Measurements from ENCODE around the gene KCNJ10. TPM values are rescaled to one million over a fixed set of nuclear protein-coding genes. Genes with fewer than 3 reads are reported as not detected.

KCNJ10 gene
- total RNA-seq, 2 experiments from 2014 or later: not detected

DNA sequence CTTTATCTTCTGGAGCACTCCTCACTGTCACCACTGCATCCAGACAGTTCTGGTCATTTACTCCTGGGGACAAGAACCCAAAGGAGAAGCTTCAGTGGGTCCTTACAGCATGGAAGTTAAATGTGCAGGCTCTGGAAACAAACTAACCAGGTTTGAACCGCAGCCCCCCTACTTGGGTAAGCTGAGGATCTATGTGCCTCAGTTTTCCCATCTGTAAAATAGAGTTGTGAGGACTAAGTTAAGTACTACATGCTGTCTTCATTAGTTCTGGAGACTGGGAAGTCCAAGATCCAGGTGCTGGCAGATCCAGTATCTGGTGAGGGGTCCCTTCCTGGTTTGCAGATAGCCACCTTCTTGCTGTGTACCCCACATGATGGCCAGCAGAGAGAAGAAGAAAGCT is 37.6 kb upstream of the KCNJ10 start:
- Mint-ChIP-seq H3K4me3 (no peak overlapping the region), H3K27ac (no peak overlapping the region), H3K4me1 (peaks cover 10% of the 10 kb centered on the region), H3K9me3 (ENCODE audit: low read depth) (no peaks in the 10 kb centered on the region), H3K27me3 (no peaks in the 10 kb centered on the region), H3K36me3 (no peaks in the 10 kb centered on the region)
- no peak for DNase-seq
- no peak for ATAC-seq
- CTCF ChIA-PET: interaction anchor here (0.9 to 2.2 kb wide), 5 partner anchors 10 to 269 kb away, joined by 3 to 11 read pairs (median 6); no protein-coding TSS in a partner anchor

DNA sequence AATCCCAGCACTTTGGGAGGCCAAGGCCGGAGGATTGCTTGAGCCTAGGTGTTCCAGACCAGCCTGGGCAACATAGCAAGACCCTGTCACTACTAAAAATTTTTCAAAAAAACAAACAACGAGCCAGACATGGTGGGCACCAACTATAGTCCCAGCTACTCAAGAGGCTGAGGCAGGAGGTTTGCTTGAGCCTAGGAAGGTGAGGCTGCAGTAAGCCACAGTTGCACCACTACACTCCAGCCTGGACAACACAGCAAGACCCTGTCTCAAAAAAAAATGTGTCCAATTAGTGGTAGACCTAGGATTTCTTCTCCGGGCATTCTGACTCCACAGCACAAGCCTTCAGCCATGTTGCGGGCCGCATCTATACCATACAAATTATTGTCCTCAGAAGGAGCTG is 35.2 kb upstream of the KCNJ10 start:
- Mint-ChIP-seq H3K27ac (no peak overlapping the region), H3K4me3 (no peak overlapping the region), H3K36me3 (no peaks in the 10 kb centered on the region), H3K9me3 (ENCODE audit: low read depth) (no peaks in the 10 kb centered on the region), H3K27me3 (no peaks in the 10 kb centered on the region), H3K4me1 (peaks cover 14% of the 10 kb centered on the region)
- CTCF ChIA-PET: interaction anchor here (0.7 to 6.7 kb wide), 7 partner anchors 20 to 272 kb away, joined by 3 to 66 read pairs (median 8); no protein-coding TSS in a partner anchor
- DNase-seq (no peak), ATAC-seq (no peak)

DNA sequence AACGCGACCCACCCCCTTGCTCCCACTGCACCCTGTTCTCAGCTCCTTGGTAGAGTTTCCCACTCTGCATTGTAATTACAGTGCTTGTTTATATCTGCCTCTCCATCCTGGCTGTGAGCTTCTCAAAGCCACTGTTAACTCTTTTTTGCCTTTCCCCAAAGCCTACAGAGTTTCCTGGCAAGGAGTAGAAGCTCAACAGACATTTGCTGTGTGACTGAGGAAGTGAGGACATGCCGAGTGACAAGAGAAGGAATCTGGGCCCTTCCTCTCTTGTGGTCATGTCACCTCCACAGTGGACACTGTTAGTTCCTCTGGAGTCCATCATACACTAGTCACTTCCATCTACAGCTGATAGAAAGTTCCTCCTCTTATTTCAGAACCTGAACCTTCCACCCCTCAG is 34.5 kb upstream of the KCNJ10 start:
- ATAC-seq: no peak
- Mint-ChIP-seq H3K36me3 (no peaks in the 10 kb centered on the region), H3K4me1 (peaks cover 18% of the 10 kb centered on the region), H3K27me3 (no peaks in the 10 kb centered on the region), H3K4me3 (no peak overlapping the region), H3K27ac (no peak overlapping the region), H3K9me3 (ENCODE audit: low read depth) (no peaks in the 10 kb centered on the region)
- CTCF ChIA-PET: interaction anchor here (0.6 to 6.7 kb wide), 7 partner anchors 19 to 272 kb away, joined by 3 to 66 read pairs (median 8); no protein-coding TSS in a partner anchor
- DNase-seq: no peak

DNA sequence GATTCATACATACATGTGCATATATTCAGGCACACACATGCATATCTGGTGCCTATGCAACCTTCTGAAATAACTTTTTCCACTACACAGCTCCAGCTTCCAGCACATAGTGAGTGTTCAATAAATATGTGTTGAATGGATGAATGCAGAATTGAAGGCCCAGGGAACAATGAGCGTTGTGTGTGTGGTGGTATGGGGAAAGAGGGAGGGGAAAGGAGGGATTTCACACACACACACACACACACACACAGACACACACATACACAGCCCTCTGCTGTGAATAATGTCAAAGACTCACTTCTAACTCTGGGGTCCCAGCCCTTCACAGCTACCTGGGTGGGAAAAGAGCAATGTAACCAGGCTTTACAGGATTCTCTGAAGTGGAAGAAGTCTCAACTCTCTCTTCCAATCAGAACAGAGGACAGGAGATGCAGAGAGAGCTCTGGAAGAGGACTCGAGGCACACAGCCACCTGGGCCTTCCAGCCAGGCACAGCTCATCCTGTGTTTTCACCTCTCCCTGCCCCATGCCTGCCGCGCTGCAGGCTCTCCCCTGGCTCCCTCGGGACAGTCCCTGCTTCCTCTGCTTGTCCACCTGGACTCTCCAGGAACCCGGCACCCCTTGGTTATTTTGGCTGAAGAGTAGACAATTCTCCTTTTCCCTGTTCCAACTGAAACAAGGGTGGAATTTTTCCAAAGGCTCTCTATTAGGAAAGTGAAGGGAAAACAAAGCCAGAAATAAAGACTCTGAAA is 33.9 kb upstream of the KCNJ10 start:
- no peaks in the 10 kb centered on the region for H3K9me3 Mint-ChIP-seq (ENCODE audit: low read depth)
- H3K36me3 Mint-ChIP-seq: no peaks in the 10 kb centered on the region
- no peak overlapping the region for H3K4me3 Mint-ChIP-seq
- H3K4me1 Mint-ChIP-seq: peaks cover 19% of the 10 kb centered on the region
- no peak for DNase-seq
- H3K27ac Mint-ChIP-seq: no peak overlapping the region
- no peaks in the 10 kb centered on the region for H3K27me3 Mint-ChIP-seq
- CTCF ChIA-PET: interaction anchor here (0.6 to 6.7 kb wide), 8 partner anchors 18 to 273 kb away, joined by 3 to 66 read pairs (median 22); no protein-coding TSS in a partner anchor
- ATAC-seq: no peak

- Mint-ChIP-seq H3K4me1 (peaks cover 29% of the 10 kb centered on the region), H3K36me3 (no peaks in the 10 kb centered on the region), H3K4me3 (no peak overlapping the region), H3K27ac (no peak overlapping the region), H3K27me3 (no peaks in the 10 kb centered on the region), H3K9me3 (ENCODE audit: low read depth) (no peaks in the 10 kb centered on the region)
- CTCF ChIA-PET: interaction anchor here (0.6 to 6.7 kb wide), 23 partner anchors 9 to 277 kb away, joined by 3 to 66 read pairs (median 5); partner anchors contain the start of genes DCAF8, KCNJ9 and PEX19
- DNase-seq: no peak
- no peak for ATAC-seq
Measured at GRCh38 chr1:160101717-160102522, 32.0 kb upstream of the KCNJ10 start.

- H3K27me3 Mint-ChIP-seq: no peaks in the 10 kb centered on the region
- H3K4me1 Mint-ChIP-seq: peaks cover 35% of the 10 kb centered on the region
- H3K27ac Mint-ChIP-seq: no peak overlapping the region
- H3K4me3 Mint-ChIP-seq: no peak overlapping the region
- ATAC-seq: peak; percentile 7
- H3K9me3 Mint-ChIP-seq (ENCODE audit: low read depth): no peaks in the 10 kb centered on the region
- CTCF ChIA-PET: interaction anchor here (0.7 to 6.7 kb wide), 30 partner anchors 9 to 278 kb away, joined by 3 to 66 read pairs (median 4); partner anchors contain the start of genes DCAF8, KCNJ9 and PEX19
- no peaks in the 10 kb centered on the region for H3K36me3 Mint-ChIP-seq
- DNase-seq: peak; percentile 78
Measured at GRCh38 chr1:160101037-160101716, 31.2 kb upstream of the KCNJ10 start.

DNA sequence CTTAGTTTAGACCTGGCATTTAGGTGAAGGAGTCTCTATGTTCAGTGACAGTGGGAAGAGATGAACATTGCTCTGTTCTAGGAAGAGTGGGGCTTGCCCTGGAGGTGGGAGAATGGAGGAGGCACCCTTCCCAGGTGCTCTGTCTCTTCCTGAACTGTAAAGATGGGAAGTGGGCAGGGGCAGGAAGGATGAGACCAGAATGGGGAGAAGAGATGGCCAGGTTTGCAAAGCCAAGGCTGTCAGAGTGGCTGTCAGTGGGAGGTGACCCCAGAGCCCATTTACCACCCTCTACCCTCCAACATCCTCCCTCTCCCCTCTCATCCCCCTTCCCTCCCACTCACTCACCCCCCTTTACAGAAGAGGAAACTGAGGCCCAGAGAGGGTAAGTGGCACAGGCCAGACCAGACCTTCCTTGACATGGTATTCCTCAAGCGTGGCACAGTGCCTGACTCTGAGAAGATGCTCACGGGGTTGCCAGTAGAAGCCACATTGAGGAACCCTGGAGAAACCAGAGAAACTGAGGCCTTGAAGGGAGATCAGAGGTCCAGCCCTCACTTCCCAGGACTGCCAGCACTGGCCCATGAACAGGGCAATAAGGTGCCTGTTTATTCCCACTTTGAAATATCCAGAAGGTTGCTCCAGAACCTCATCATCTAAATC is 29.9 kb upstream of the KCNJ10 start:
- ATAC-seq (no peak), DNase-seq (no peak)
- no peaks in the 10 kb centered on the region for H3K9me3 Mint-ChIP-seq (ENCODE audit: low read depth)
- no peak overlapping the region for H3K4me3 Mint-ChIP-seq
- no peaks in the 10 kb centered on the region for H3K36me3 Mint-ChIP-seq
- no peaks in the 10 kb centered on the region for H3K27me3 Mint-ChIP-seq
- CTCF ChIA-PET: interaction anchor here (0.6 to 6.7 kb wide), 15 partner anchors 9 to 277 kb away, joined by 3 to 115 read pairs (median 10); partner anchors contain the start of genes KCNJ9 and PEX19
- H3K4me1 Mint-ChIP-seq: peaks cover 38% of the 10 kb centered on the region
- peak overlapping the region; percentile 84 for H3K27ac Mint-ChIP-seq

DNA sequence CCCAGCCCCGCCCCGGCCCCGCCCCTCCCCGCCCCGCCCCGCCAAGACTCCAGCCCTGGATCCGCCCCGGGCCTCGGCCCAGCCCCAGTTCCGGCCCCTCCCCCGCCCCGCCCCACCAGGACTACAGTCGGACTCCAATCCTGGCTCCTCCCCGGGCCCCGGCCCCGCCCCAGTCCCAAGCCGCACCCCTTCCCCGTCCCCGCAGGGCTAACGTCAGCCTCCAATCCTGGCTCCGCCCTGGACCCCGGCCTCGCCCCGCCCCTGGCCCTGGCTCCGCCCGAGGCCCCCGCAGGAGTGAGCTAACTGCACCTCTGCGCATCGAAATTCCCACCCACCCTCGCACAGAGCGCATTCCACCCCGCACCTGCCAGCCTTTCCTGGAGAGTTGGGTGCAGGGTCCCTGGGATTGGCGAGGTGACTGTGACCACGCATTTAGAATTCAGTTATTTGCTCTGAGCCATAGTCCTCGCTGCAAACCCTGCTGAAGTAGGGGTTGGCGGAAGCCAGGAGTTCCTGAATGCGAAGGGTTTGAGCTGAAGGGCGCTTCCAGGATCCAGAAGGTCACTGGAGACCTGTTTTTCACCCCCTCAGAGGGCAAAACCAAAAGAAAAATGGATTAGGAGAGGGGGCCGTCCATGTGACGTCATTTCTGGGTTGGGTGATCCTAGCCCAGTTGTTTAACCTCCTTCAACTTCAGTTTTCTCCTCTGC is 29.0 kb upstream of the KCNJ10 start:
- DNase-seq (peak; percentile 99), ATAC-seq (peak; percentile 89)
- Mint-ChIP-seq H3K36me3 (peaks cover 4% of the 10 kb centered on the region), H3K27ac (peak overlapping the region; percentile 84), H3K27me3 (no peaks in the 10 kb centered on the region), H3K9me3 (ENCODE audit: low read depth) (no peaks in the 10 kb centered on the region), H3K4me3 (peak overlapping the region; percentile 70), H3K4me1 (peaks cover 38% of the 10 kb centered on the region)
- CTCF ChIA-PET: interaction anchor here (1.1 to 5.0 kb wide), 6 partner anchors 9 to 277 kb away, joined by 3 to 115 read pairs (median 6); partner anchors contain the start of gene KCNJ9

GRCh38 chr1:160097911-160098851 is 28.2 kb upstream of the KCNJ10 start, which contains the start of gene IGSF8:
Gene IGSF8, minus strand, starts transcription at chr1:160098619. Its CDS starts 147 bp downstream, at chr1:160098472.
- Mint-ChIP-seq H3K9me3 (ENCODE audit: low read depth) (no peaks in the 10 kb centered on the region), H3K27me3 (no peaks in the 10 kb centered on the region), H3K36me3 (peaks cover 4% of the 10 kb centered on the region), H3K27ac (peak within 1 kb of the TSS; percentile 84), H3K4me1 (peaks cover 37% of the 10 kb centered on the region), H3K4me3 (peak within 1 kb of the TSS; percentile 86)
- DNase-seq (peak; percentile 95), ATAC-seq (peak; percentile 73)
- CTCF ChIA-PET: interaction anchor here (0.9 to 5.0 kb wide), 7 partner anchors 8 to 278 kb away, joined by 3 to 115 read pairs (median 6); partner anchors contain the start of gene KCNJ9

GRCh38 chr1:160097151-160097910 is 27.4 kb upstream of the KCNJ10 start:
- peak; percentile 53 for DNase-seq
- Mint-ChIP-seq H3K27me3 (no peaks in the 10 kb centered on the region), H3K4me1 (peaks cover 35% of the 10 kb centered on the region), H3K4me3 (peak overlapping the region; percentile 86), H3K27ac (peak overlapping the region; percentile 72), H3K9me3 (ENCODE audit: low read depth) (no peaks in the 10 kb centered on the region), H3K36me3 (peaks cover 4% of the 10 kb centered on the region)
- no peak for ATAC-seq
- CTCF ChIA-PET: interaction anchor here (0.9 to 5.0 kb wide), 9 partner anchors 9 to 279 kb away, joined by 3 to 115 read pairs (median 6); partner anchors contain the start of gene KCNJ9

All from activated CD8-positive, alpha-beta memory T cell treated with anti-CD3 and anti-CD28 coated beads, Interleukin-2, amount 10 ng/mL, durations not matched to agents 7 days and 5 days (primary cell).